ENCODE data around the gene TPPP2. TPM values are rescaled to one million over a fixed set of nuclear protein-coding genes. Genes with fewer than 3 reads are reported as not detected.

TPPP2 gene
- total RNA-seq, 1 experiment from 2014 or later = 0.35 TPM

DNA sequence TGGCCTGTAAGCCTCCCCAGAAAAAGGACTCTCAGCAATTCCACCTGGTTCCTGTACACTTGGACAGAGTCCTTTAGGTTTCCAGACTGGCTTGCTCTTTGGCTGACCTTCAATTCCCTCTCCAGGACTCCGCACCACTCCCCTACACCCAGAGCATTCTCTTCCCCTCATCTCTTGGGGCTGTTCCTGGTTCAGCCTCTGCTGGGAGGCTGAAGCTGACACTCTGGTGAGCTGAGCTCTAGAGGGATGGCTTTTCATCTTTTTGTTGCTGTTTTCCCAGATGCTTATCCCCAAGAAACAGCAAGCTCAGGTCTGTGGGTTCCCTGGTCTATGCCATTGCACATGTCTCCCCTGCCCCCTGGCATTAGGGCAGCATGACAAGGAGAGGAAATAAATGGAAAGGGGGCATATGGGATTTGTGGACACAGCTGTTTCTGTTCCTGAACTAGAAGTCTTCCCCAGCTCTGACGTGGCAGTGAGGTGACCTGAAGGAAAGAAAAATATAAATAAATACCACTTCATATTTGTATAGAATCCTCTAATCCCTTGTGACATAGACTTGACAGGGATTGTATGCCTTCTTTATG, 13.5 kb downstream of the TPPP2 start:
- H3K4me1 Mint-ChIP-seq = peaks cover 21% of the 10 kb centered on the region
- H3K9me3 Mint-ChIP-seq = no peaks in the 10 kb centered on the region
- no peaks in the 10 kb centered on the region for H3K36me3 Mint-ChIP-seq
- CTCF ChIA-PET = interaction anchor here (1.0 to 7.0 kb wide), 7 partner anchors 11 to 298 kb away, joined by 3 to 670 read pairs (median 5); no protein-coding TSS in a partner anchor
- ATAC-seq = no peak
- POLR2A ChIA-PET = no interaction called here
- no peak overlapping the region for H3K4me3 Mint-ChIP-seq
- H3K27ac Mint-ChIP-seq = no peak overlapping the region
- peaks cover 3% of the 10 kb centered on the region; the same call in 1 of the 2 replicates for H3K27me3 Mint-ChIP-seq (ENCODE audit: low read depth)
- TF ChIP-seq, protein P1, sequence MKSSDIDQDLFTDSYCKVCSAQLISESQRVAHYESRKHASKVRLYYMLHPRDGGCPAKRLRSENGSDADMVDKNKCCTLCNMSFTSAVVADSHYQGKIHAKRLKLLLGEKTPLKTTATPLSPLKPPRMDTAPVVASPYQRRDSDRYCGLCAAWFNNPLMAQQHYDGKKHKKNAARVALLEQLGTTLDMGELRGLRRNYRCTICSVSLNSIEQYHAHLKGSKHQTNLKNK (CRISPR knock-in tag; IDR thresholded peaks at IDR 0.05) = no peak
- TF ChIP-seq, protein P2, sequence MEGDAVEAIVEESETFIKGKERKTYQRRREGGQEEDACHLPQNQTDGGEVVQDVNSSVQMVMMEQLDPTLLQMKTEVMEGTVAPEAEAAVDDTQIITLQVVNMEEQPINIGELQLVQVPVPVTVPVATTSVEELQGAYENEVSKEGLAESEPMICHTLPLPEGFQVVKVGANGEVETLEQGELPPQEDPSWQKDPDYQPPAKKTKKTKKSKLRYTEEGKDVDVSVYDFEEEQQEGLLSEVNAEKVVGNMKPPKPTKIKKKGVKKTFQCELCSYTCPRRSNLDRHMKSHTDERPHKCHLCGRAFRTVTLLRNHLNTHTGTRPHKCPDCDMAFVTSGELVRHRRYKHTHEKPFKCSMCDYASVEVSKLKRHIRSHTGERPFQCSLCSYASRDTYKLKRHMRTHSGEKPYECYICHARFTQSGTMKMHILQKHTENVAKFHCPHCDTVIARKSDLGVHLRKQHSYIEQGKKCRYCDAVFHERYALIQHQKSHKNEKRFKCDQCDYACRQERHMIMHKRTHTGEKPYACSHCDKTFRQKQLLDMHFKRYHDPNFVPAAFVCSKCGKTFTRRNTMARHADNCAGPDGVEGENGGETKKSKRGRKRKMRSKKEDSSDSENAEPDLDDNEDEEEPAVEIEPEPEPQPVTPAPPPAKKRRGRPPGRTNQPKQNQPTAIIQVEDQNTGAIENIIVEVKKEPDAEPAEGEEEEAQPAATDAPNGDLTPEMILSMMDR (IDR thresholded peaks at IDR 0.05) = no peak
- TF ChIP-seq NR3C1 (CRISPR knock-in tag; conservative IDR thresholded peaks at IDR 0.05; ENCODE audit: low read depth) (no peak), HMGA2 (CRISPR knock-in tag; IDR thresholded peaks at IDR 0.05) (no peak), FOXJ3 (CRISPR knock-in tag; IDR thresholded peaks at IDR 0.05; ENCODE audit: borderline replicate concordance) (no peak), SMAD4 (CRISPR knock-in tag; IDR thresholded peaks at IDR 0.05) (no peak), MYBL2 (CRISPR knock-in tag; IDR thresholded peaks at IDR 0.05) (no peak), SMAD3 (CRISPR knock-in tag; IDR thresholded peaks at IDR 0.05; ENCODE audit: borderline replicate concordance) (no peak), JAZF1 (CRISPR knock-in tag; IDR thresholded peaks at IDR 0.05) (no peak)
- TF ChIP-seq, protein P3, sequence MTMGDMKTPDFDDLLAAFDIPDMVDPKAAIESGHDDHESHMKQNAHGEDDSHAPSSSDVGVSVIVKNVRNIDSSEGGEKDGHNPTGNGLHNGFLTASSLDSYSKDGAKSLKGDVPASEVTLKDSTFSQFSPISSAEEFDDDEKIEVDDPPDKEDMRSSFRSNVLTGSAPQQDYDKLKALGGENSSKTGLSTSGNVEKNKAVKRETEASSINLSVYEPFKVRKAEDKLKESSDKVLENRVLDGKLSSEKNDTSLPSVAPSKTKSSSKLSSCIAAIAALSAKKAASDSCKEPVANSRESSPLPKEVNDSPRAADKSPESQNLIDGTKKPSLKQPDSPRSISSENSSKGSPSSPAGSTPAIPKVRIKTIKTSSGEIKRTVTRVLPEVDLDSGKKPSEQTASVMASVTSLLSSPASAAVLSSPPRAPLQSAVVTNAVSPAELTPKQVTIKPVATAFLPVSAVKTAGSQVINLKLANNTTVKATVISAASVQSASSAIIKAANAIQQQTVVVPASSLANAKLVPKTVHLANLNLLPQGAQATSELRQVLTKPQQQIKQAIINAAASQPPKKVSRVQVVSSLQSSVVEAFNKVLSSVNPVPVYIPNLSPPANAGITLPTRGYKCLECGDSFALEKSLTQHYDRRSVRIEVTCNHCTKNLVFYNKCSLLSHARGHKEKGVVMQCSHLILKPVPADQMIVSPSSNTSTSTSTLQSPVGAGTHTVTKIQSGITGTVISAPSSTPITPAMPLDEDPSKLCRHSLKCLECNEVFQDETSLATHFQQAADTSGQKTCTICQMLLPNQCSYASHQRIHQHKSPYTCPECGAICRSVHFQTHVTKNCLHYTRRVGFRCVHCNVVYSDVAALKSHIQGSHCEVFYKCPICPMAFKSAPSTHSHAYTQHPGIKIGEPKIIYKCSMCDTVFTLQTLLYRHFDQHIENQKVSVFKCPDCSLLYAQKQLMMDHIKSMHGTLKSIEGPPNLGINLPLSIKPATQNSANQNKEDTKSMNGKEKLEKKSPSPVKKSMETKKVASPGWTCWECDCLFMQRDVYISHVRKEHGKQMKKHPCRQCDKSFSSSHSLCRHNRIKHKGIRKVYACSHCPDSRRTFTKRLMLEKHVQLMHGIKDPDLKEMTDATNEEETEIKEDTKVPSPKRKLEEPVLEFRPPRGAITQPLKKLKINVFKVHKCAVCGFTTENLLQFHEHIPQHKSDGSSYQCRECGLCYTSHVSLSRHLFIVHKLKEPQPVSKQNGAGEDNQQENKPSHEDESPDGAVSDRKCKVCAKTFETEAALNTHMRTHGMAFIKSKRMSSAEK (CRISPR knock-in tag; IDR thresholded peaks at IDR 0.05; ENCODE audit: borderline replicate concordance) = no peak
- TF ChIP-seq, protein P4, sequence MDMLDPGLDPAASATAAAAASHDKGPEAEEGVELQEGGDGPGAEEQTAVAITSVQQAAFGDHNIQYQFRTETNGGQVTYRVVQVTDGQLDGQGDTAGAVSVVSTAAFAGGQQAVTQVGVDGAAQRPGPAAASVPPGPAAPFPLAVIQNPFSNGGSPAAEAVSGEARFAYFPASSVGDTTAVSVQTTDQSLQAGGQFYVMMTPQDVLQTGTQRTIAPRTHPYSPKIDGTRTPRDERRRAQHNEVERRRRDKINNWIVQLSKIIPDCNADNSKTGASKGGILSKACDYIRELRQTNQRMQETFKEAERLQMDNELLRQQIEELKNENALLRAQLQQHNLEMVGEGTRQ (CRISPR knock-in tag; IDR thresholded peaks at IDR 0.05) = no peak
- TF ChIP-seq, protein P5, sequence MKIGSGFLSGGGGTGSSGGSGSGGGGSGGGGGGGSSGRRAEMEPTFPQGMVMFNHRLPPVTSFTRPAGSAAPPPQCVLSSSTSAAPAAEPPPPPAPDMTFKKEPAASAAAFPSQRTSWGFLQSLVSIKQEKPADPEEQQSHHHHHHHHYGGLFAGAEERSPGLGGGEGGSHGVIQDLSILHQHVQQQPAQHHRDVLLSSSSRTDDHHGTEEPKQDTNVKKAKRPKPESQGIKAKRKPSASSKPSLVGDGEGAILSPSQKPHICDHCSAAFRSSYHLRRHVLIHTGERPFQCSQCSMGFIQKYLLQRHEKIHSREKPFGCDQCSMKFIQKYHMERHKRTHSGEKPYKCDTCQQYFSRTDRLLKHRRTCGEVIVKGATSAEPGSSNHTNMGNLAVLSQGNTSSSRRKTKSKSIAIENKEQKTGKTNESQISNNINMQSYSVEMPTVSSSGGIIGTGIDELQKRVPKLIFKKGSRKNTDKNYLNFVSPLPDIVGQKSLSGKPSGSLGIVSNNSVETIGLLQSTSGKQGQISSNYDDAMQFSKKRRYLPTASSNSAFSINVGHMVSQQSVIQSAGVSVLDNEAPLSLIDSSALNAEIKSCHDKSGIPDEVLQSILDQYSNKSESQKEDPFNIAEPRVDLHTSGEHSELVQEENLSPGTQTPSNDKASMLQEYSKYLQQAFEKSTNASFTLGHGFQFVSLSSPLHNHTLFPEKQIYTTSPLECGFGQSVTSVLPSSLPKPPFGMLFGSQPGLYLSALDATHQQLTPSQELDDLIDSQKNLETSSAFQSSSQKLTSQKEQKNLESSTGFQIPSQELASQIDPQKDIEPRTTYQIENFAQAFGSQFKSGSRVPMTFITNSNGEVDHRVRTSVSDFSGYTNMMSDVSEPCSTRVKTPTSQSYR (CRISPR knock-in tag; IDR thresholded peaks at IDR 0.05) = no peak
- no peak for DNase-seq (ENCODE audit: low spot score)

DNA sequence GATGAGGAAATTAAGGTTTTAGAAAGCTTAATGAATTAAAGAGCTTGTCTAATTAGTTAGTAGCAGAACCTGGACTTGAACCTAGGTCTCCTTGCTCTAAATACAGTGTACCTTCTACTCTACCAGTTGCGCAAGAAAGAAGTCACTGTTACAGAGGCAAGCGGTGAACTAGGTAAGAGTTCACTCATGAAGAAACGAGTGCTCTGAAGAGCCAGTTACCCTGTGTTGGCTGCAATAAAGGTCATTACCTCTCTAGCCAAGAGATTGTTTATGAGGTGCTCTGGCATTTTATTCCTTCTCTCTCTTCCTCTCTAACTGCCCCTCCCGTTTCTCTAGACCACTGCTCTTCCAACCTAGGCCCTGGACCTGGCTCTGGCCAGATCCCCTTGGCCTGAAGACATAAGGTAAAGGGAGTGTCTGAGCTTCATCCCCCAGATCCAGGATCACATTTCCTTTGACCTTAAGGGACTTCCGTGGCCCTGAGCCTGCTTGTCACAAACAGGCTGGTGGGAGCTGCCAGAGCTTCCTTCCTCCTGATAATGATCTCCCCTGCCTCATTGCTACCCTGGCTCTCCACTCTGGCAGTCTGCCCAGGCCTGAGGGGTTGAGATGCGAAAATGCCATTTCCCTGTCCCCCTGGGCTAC, 14.1 kb downstream of the TPPP2 start:
- ATAC-seq = no peak
- CTCF ChIA-PET = interaction anchor here (1.0 to 7.0 kb wide), 7 partner anchors 12 to 299 kb away, joined by 3 to 670 read pairs (median 5); no protein-coding TSS in a partner anchor
- no peak overlapping the region for H3K4me3 Mint-ChIP-seq
- H3K4me1 Mint-ChIP-seq = peaks cover 15% of the 10 kb centered on the region
- no peak for DNase-seq (ENCODE audit: low spot score)
- H3K9me3 Mint-ChIP-seq = no peaks in the 10 kb centered on the region
- no peaks in the 10 kb centered on the region for H3K36me3 Mint-ChIP-seq
- no peak overlapping the region for H3K27ac Mint-ChIP-seq
- peaks cover 3% of the 10 kb centered on the region; the same call in 1 of the 2 replicates for H3K27me3 Mint-ChIP-seq (ENCODE audit: low read depth)
- POLR2A ChIA-PET = no interaction called here
- TF ChIP-seq, protein P6, sequence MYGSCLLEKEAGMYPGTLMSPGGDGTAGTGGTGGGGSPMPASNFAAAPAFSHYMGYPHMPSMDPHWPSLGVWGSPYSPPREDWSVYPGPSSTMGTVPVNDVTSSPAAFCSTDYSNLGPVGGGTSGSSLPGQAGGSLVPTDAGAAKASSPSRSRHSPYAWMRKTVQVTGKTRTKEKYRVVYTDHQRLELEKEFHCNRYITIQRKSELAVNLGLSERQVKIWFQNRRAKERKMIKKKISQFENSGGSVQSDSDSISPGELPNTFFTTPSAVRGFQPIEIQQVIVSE (CRISPR knock-in tag; IDR thresholded peaks at IDR 0.05; ENCODE audit: borderline replicate concordance) = no peak
- TF ChIP-seq SMAD3 (CRISPR knock-in tag; IDR thresholded peaks at IDR 0.05; ENCODE audit: borderline replicate concordance) (no peak), CREM (CRISPR knock-in tag; IDR thresholded peaks at IDR 0.05) (no peak), JAZF1 (CRISPR knock-in tag; IDR thresholded peaks at IDR 0.05) (no peak)
- TF ChIP-seq, protein P7, sequence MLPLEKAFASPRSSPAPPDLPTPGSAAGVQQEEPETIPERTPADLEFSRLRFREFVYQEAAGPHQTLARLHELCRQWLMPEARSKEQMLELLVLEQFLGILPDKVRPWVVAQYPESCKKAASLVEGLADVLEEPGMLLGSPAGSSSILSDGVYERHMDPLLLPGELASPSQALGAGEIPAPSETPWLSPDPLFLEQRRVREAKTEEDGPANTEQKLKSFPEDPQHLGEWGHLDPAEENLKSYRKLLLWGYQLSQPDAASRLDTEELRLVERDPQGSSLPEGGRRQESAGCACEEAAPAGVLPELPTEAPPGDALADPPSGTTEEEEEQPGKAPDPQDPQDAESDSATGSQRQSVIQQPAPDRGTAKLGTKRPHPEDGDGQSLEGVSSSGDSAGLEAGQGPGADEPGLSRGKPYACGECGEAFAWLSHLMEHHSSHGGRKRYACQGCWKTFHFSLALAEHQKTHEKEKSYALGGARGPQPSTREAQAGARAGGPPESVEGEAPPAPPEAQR (CRISPR knock-in tag; IDR thresholded peaks at IDR 0.05) = no peak
- TF ChIP-seq, protein P8, sequence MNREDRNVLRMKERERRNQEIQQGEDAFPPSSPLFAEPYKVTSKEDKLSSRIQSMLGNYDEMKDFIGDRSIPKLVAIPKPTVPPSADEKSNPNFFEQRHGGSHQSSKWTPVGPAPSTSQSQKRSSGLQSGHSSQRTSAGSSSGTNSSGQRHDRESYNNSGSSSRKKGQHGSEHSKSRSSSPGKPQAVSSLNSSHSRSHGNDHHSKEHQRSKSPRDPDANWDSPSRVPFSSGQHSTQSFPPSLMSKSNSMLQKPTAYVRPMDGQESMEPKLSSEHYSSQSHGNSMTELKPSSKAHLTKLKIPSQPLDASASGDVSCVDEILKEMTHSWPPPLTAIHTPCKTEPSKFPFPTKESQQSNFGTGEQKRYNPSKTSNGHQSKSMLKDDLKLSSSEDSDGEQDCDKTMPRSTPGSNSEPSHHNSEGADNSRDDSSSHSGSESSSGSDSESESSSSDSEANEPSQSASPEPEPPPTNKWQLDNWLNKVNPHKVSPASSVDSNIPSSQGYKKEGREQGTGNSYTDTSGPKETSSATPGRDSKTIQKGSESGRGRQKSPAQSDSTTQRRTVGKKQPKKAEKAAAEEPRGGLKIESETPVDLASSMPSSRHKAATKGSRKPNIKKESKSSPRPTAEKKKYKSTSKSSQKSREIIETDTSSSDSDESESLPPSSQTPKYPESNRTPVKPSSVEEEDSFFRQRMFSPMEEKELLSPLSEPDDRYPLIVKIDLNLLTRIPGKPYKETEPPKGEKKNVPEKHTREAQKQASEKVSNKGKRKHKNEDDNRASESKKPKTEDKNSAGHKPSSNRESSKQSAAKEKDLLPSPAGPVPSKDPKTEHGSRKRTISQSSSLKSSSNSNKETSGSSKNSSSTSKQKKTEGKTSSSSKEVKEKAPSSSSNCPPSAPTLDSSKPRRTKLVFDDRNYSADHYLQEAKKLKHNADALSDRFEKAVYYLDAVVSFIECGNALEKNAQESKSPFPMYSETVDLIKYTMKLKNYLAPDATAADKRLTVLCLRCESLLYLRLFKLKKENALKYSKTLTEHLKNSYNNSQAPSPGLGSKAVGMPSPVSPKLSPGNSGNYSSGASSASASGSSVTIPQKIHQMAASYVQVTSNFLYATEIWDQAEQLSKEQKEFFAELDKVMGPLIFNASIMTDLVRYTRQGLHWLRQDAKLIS (CRISPR knock-in tag; IDR thresholded peaks at IDR 0.05; ENCODE audit: borderline replicate concordance) = no peak
